ENCODE results near the gene TTF2. TPM values are rescaled to one million over a fixed set of nuclear protein-coding genes. Genes with fewer than 3 reads are reported as not detected.

The TTF2 gene
- total and polyA plus RNA-seq, 9 of the 15 experiments (the other 6 are each of a cell fraction or from before 2014, with no cell fraction given) = 9.4 to 71.1 (median 42.1) TPM

- TF ChIP-seq ZBTB9 (CRISPR knock-in tag; IDR thresholded peaks at IDR 0.05) = 0 out of 2 replicates have a peak, but pooled peaks have one; percentile 48
- TF ChIP-seq PHF20 (IDR thresholded peaks at IDR 0.05; ENCODE audit: partially characterized antibody) = peak; percentile 44
- TF ChIP-seq HLTF (IDR thresholded peaks at IDR 0.05) = peak; percentile 68; the same call in 1 of the 2 replicates
- TF ChIP-seq SMARCC2 (IDR thresholded peaks at IDR 0.05; ENCODE audit: low read depth) = 0 out of 2 replicates have a peak, but pooled peaks have one; percentile 52
- peak; percentile 85; the same call in 1 of the 2 replicates for TF ChIP-seq ZFX (CRISPR knock-in tag; IDR thresholded peaks at IDR 0.05)
- 0 out of 2 replicates have a peak, but pooled peaks have one; percentile 46 for TF ChIP-seq ZBTB17 (CRISPR knock-in tag; IDR thresholded peaks at IDR 0.05)
- no peak for TF ChIP-seq ID3 (CRISPR knock-in tag; IDR thresholded peaks at IDR 0.05)
- TF ChIP-seq ID3 (tag; IDR thresholded peaks at IDR 0.05) = peak; percentile 69; the same call in 1 of the 2 replicates
- TF ChIP-seq ERF (CRISPR knock-in tag; IDR thresholded peaks at IDR 0.05) = peak; percentile 76; the same call in 1 of the 2 replicates
- no peak for TF ChIP-seq GTF2A2 (tag; IDR thresholded peaks at IDR 0.05)
- TF ChIP-seq CREBBP (IDR thresholded peaks at IDR 0.05; ENCODE audit: low read depth, low read length) = no peak
- TF ChIP-seq NR4A1 (CRISPR knock-in tag; IDR thresholded peaks at IDR 0.05) = 0 out of 2 replicates have a peak, but pooled peaks have one; percentile 69
- no peak for TF ChIP-seq NR4A1 (tag; IDR thresholded peaks at IDR 0.05)
- no peak for TF ChIP-seq HDAC3 (IDR thresholded peaks at IDR 0.05; ENCODE audit: borderline replicate concordance, partially characterized antibody)
- TF ChIP-seq AFF1 (IDR thresholded peaks at IDR 0.05; ENCODE audit: low read depth in 1 of 2, partially characterized antibody in 2 of 2) = peak; percentile 13 to 21
- 0 out of 2 replicates have a peak, but pooled peaks have one; percentile 35 for TF ChIP-seq ZSCAN29 (IDR thresholded peaks at IDR 0.05)
- TF ChIP-seq PREB (CRISPR knock-in tag; IDR thresholded peaks at IDR 0.05) = 0 out of 2 replicates have a peak, but pooled peaks have one; percentile 25
- peak; percentile 72; the same call in 1 of the 2 replicates for TF ChIP-seq FOXP4 (CRISPR knock-in tag; IDR thresholded peaks at IDR 0.05; ENCODE audit: borderline replicate concordance)
These were observed 553 bp downstream of the TTF2 start (continued) for GRCh38 chr1:117060441-117061317.

Data from K562 (cell line).